Fibroblast of mammary gland (primary cell): ENCODE data around the gene COX14.

ENCODE experiments used
- DNase-seq: peaks from one replicate; pipeline ENCODE4 v3.0.0-alpha.2; 2010; ENCODE audit warnings: low read depth
- H3K4me3 ChIP-seq: 2 replicates; pipeline ENCODE4 v1.5.1; 2011; ENCODE audit warnings: low read depth, mild to moderate bottlenecking, low read length, moderate library complexity; ENCODE audit not compliant: control insufficient read depth
- TF ChIP-seq, protein P1 (sequence below): conservative IDR thresholded peaks from 2 replicates; pipeline ENCODE4 v1.5.1; 2011; ENCODE audit warnings: low read depth, low read length, inconsistent platforms; ENCODE audit not compliant: control insufficient read depth, insufficient read depth

Gene COX14

DNA sequence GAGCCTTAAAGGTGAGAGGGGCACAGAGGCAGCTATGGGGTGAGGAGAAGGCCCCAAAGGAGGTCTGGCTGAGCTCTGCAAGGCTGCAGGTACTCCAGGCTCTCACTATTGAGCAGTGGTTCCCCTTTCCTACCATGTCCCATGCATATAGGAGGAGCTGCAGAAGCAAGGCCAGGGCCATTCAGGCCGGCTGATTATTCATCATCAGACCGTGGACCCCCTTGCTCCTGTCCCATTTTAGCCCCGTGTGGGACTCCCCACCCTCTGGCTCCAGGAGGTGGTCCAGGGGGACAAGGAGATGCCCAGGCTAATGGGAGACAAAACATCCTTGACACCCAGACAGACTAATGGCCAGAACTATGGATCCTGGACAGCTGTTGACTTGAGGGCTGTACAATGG lies 5.1 kb upstream of the COX14 start:
- TF ChIP-seq, protein P1, sequence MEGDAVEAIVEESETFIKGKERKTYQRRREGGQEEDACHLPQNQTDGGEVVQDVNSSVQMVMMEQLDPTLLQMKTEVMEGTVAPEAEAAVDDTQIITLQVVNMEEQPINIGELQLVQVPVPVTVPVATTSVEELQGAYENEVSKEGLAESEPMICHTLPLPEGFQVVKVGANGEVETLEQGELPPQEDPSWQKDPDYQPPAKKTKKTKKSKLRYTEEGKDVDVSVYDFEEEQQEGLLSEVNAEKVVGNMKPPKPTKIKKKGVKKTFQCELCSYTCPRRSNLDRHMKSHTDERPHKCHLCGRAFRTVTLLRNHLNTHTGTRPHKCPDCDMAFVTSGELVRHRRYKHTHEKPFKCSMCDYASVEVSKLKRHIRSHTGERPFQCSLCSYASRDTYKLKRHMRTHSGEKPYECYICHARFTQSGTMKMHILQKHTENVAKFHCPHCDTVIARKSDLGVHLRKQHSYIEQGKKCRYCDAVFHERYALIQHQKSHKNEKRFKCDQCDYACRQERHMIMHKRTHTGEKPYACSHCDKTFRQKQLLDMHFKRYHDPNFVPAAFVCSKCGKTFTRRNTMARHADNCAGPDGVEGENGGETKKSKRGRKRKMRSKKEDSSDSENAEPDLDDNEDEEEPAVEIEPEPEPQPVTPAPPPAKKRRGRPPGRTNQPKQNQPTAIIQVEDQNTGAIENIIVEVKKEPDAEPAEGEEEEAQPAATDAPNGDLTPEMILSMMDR, result no peak
- DNase-seq, result no peak
- no peak overlapping the region for H3K4me3 ChIP-seq

DNA sequence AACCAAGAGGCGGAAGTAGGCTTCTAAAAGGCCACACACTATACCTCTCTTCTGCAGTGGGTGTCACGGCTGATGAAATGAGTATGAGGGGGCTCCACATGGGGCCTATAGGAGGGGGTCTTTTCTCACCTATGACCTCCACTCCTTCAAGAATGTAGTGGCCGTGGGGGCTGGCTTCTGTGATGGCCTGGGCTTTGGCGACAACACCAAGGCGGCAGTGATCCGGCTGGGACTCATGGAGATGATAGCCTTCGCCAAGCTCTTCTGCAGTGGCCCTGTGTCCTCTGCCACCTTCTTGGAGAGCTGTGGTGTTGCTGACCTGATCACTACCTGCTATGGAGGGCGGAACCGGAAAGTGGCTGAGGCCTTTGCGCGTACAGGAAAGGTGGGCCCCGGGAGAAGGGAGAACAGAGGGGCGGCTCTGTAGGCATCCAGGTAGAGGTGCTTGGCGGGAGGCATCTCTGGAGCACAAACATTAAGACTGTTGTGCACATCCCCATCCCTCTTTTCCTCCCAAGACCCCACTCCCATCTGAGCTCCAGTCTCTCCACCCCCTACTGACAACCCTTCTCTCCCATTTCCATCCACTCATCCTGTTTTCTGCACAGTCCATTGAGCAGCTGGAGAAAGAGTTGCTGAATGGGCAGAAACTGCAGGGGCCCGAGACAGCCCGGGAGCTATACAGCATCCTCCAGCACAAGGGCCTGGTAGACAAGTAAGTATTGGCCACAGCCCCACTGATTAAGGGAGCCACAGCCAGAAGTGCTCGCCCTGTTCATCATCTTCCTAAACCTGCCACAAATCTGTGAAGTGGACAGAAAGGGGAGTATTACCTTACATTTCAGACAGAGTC lies 4.4 kb upstream of the COX14 start:
- TF ChIP-seq, protein P1, result no peak
- no peak overlapping the region for H3K4me3 ChIP-seq
- no peak for DNase-seq

DNA sequence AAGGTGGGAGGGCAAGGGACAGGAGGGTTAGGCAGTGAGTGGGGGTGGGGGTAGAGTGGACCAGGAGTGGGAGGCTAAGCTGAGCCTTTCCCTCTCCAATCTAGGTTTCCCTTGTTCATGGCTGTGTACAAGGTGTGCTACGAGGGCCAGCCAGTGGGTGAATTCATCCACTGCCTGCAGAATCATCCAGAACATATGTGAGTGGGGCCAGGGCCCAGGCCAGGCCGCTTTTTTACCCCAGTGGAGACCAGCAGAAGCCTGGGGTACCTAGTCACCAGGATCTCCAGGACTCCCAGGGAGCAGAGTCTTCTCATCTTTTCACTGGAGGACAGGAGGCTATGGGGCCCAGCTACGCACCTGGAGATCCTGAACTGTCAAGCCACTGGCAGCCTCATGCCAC lies 2.7 kb upstream of the COX14 start:
- TF ChIP-seq, protein P1, result no peak
- no peak overlapping the region for H3K4me3 ChIP-seq
- no peak for DNase-seq

DNA sequence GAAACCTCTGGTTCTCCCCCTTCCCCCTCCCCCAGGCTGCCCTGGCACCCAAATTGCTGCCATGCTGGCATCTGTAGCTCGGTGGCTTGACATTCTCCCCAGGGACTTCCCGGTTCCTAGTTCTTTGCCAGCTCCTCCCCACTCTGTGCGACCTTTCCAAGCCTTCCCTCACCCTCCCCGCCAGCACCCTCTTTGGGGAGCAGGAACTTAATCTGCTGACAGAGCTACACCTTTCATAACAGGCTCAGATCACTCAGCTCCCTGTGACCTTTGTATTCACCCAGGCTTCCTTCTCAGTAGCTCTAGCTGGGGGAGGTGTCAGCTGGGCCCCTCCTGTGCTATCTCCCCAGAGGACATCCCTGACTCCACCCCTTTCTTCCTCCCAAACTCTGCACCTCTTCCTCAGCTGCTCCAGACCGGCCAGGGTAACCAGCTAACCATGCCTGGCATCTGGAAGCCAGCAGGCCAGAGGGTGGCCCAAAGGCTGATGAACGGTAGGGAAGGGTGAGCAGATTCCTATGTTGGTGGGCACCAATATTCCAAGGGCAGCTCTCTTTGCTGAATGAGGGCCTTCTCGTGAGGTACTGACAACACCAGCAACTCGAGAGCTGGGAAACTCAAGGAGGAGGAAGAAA lies 1.8 kb upstream of the COX14 start:
- TF ChIP-seq, protein P1, result no peak
- H3K4me3 ChIP-seq, result no peak overlapping the region
- DNase-seq, result no peak

DNA sequence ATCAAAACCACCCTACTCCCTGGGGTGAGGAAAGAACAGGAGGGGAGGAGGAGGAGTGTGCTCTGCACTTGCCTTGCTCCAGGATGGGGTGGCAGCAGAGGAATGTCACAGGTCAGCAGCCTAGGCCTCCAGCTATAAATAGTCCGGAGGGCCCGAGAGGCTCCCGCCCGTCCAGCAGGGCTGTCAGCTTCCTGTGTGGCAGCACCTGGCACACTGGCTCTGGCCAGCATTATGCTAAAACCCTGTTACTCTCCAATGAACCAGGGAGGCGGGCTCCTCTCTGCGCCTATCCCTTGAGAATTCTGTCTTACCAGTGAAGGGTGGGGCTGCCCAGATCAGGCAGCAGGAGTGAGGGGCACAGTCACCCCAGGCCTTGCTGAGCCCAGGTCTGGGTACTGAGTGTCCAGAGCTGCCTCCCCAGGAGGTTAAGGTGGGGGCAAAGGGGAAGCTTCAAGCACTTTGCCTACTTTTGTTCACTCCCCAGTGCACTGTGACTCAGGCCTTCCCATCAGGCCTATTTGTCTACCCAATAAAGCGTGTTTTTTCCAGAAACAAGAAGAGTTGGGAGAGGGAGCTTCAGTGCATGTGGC lies 1.2 kb upstream of the COX14 start:
- DNase-seq, result peak; percentile 42
- TF ChIP-seq, protein P1, result no peak
- peak overlapping the region; percentile 46 for H3K4me3 ChIP-seq

DNA sequence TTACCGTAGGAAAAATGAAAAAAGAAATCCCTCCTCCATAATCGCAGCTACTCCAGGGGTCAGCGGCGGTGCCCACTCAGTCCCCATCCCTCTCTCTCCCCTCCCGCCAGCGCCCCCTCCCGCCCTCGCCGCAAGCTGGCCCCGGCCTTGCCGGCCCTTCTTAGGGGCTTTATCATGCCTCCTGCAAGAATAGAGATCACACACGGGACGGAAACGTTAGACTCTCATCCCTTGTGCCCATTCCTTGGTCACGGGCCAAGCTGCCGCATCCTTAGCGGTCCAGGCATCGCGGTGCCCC lies 692 bp upstream of the COX14 start:
- peak overlapping the region; percentile 46 for H3K4me3 ChIP-seq
- TF ChIP-seq, protein P1, result no peak
- no peak for DNase-seq
